CD14-positive monocyte (primary cell): ENCODE measurements around the gene HES4. TPM values are rescaled to one million over a fixed set of nuclear protein-coding genes. Genes with fewer than 3 reads are reported as not detected.

Source experiments
- DNase-seq, 3 donors: peaks; one replicate each; pipeline ENCODE4 v3.0.0-alpha.2; 2011 to 2022
- H2AFZ ChIP-seq: 2 replicates; pipeline ENCODE4 v1.6.0; 2012; ENCODE audit warnings: mild to moderate bottlenecking, low read depth, low read length, inconsistent platforms; ENCODE audit not compliant: insufficient read depth, poor library complexity, severe bottlenecking
- H3K27ac ChIP-seq, 2 donors: 1 replicate in 1 of 2; 2 replicates in 1 of 2; pipeline ENCODE4 v1.5.1; 2012 to 2013; ENCODE audit warnings: low read length in 2 of 2, control low read depth in 1 of 2, inconsistent platforms in 1 of 2, low read depth in 1 of 2, mild to moderate bottlenecking in 1 of 2
- H3K27me3 ChIP-seq, 2 donors: one replicate each; pipeline versions ENCODE4 v1.6.0 to v1.6.1; 2011 to 2013; ENCODE audit warnings: low read length in 2 of 2; ENCODE audit not compliant: control insufficient read depth in 2 of 2, insufficient read depth in 2 of 2
- H3K36me3 ChIP-seq, 2 donors: replicated peaks in 1 of 2; 1 replicate in 1 of 2; 2 replicates in 1 of 2; pipeline versions ENCODE4 v1.5.1 to v1.6.1; 2012 to 2013; ENCODE audit warnings: low read length in 2 of 2, control low read depth in 1 of 2, inconsistent platforms in 1 of 2, mild to moderate bottlenecking in 1 of 2; ENCODE audit not compliant: insufficient read depth in 2 of 2, control insufficient read depth in 1 of 2
- H3K4me1 ChIP-seq, 2 donors: 1 replicate in 1 of 2; 2 replicates in 1 of 2; pipeline versions ENCODE4 v1.5.1 to v1.6.1; 2012 to 2013; ENCODE audit warnings: low read length in 2 of 2, control low read depth in 1 of 2, inconsistent platforms in 1 of 2, mild to moderate bottlenecking in 1 of 2, moderate library complexity in 1 of 2; ENCODE audit not compliant: insufficient read depth in 2 of 2, control insufficient read depth in 1 of 2
- H3K4me2 ChIP-seq: replicated peaks from 2 replicates; pipeline ENCODE3; 2012; ENCODE audit warnings: low read length, moderate library complexity, mild to moderate bottlenecking; ENCODE audit not compliant: poor library complexity, severe bottlenecking; ENCODE audit errors: extremely low read depth
- H3K4me3 ChIP-seq, 3 experiments: fragments of 200-600 bp in 1 of 3; sonication (generic) in 1 of 3; replicated peaks in 1 of 3; 1 replicate in 2 of 3; 2 replicates in 1 of 3; pipeline ENCODE4 v1.5.1; 2011 to 2013; ENCODE audit warnings: low read length in 3 of 3, mild to moderate bottlenecking in 3 of 3, control low read depth in 2 of 3, low read depth in 2 of 3, inconsistent platforms in 1 of 3, moderate library complexity in 1 of 3
- H3K79me2 ChIP-seq: 2 replicates; pipeline ENCODE4 v1.6.0; 2012; ENCODE audit warnings: mild to moderate bottlenecking, control low read depth, inconsistent platforms, low read length, moderate library complexity; ENCODE audit not compliant: insufficient read depth
- H3K9ac ChIP-seq: 2 replicates; pipeline ENCODE4 v1.6.0; 2017; ENCODE audit warnings: low read length, mild to moderate bottlenecking; ENCODE audit not compliant: insufficient read depth, poor library complexity, severe bottlenecking
- H3K9me3 ChIP-seq, 2 donors: replicated peaks in 1 of 2; 1 replicate in 1 of 2; 2 replicates in 1 of 2; pipeline versions ENCODE4 v1.5.1 to v1.6.1; 2012 to 2013; ENCODE audit warnings: low read length in 2 of 2, control low read depth in 1 of 2; ENCODE audit not compliant: control insufficient read depth in 1 of 2, insufficient read depth in 1 of 2
- H4K20me1 ChIP-seq: 2 replicates; pipeline ENCODE4 v1.6.0; 2012; ENCODE audit warnings: mild to moderate bottlenecking, low read length, control low read depth, moderate library complexity; ENCODE audit not compliant: insufficient read depth
- H3K27ac Mint-ChIP-seq, 7 donors: one replicate each; pipeline ENCODE4 v1.8.0; 2020; ENCODE audit warnings: mild to moderate bottlenecking in 7 of 7, mixed read lengths in 7 of 7, moderate library complexity in 6 of 7, inconsistent platforms in 2 of 7
- H3K27me3 Mint-ChIP-seq, 3 donors: one replicate each; pipeline ENCODE4 v1.8.0; 2021 to 2022; ENCODE audit warnings: low read depth in 3 of 3, mild to moderate bottlenecking in 3 of 3, mixed read lengths in 3 of 3, moderate library complexity in 3 of 3, inconsistent platforms in 1 of 3
- H3K36me3 Mint-ChIP-seq, 2 donors: one replicate each; pipeline ENCODE4 v1.8.0; 2020; ENCODE audit warnings: mixed read lengths in 2 of 2, inconsistent platforms in 1 of 2, mild to moderate bottlenecking in 1 of 2
- H3K4me1 Mint-ChIP-seq: one replicate; pipeline ENCODE4 v1.8.0; 2020; ENCODE audit warnings: mild to moderate bottlenecking, mixed read lengths
- H3K4me3 Mint-ChIP-seq, 2 donors: one replicate each; pipeline ENCODE4 v1.8.0; 2020; ENCODE audit warnings: mild to moderate bottlenecking in 2 of 2, mixed read lengths in 2 of 2, moderate library complexity in 1 of 2
- H3K9me3 Mint-ChIP-seq, 7 donors: one replicate each; pipeline ENCODE4 v1.8.0; 2020 to 2022; ENCODE audit warnings: mixed read lengths in 7 of 7, mild to moderate bottlenecking in 6 of 7, moderate library complexity in 6 of 7, inconsistent platforms in 2 of 7
- WGBS: methylation state at CpG from one replicate; pipeline ENCODE4 v1.1.5; 2013; ENCODE audit warnings: missing lambda C conversion rate; ENCODE audit not compliant: insufficient coverage; 5-methylcytosine and 5-hydroxymethylcytosine counted together
- intact Hi-C, 2 donors: fragments of 100-400 bp; cut with micrococcal nuclease; formaldehyde crosslinking; loops; one replicate each; pipeline versions ENCODE4 v1.15.0 to v1.15.1; 2023
- polyA plus RNA-seq, 3 donors: library from polyadenylated mRNA; depleted of rRNA in 1 of 3; unstranded in 2 of 3; stranded (reverse) in 1 of 3; fragments of 300-500 nt in 2 of 3; fragments of >200 nt in 1 of 3; fragmentation: Illumina TruSeq in 2 of 3; gene quantifications; 1 replicate in 2 of 3; 2 replicates in 1 of 3; pipeline ENCODE4 v1.2.3, GENCODE V29; 2012 to 2021
- TF ChIP-seq, protein P1 (sequence below): fragments of 200-600 bp; IDR thresholded peaks from one replicate; pipeline ENCODE4 v1.8.0; 2022; ENCODE audit warnings: antibody characterized with exemption, mild to moderate bottlenecking

The HES4 gene
- polyA plus RNA-seq, 3 donors, result 1.4 to 26.8 (median 2.0) TPM

DNA sequence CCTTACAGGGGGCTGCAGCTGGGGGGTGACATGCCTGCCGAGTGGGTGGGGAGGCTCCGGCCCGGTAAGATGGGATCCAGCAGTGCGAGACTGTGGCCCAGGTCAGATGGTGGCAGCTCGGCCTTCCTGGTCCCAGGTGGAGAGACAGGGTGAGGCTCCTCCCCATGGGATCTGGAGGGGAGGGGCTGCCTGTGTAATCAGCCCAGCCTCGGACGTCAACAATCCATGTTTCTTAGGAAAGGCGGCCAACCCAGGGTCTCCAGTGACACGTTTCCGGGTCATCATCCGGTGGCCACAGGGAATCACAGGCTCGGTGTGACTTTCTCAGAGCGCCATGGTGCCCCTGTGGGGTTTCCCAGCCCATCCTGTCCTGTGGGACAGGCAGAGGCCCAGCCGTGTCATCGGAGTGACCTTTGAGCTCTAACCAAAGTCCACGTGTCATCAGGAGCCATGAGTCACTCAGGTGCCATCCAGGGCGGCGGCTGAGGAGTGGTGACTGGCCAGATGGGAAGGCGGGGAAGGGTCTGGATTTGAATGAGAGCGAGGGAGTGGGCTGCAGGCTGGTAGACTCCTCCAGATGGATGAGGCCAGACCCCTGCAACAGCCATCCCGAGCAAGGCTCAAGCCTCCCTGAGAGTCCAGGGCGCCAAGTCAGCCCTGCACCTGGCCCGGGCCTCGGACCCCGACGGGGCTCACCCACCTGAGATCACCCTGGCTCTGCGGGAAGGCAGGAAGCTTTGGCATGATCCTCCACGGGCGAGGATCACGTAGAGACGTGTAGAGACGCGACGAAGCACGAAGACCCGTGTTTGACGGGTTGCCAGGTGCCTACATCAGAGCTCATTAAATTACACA is 6.6 kb upstream of the HES4 start:
- Mint-ChIP-seq H3K27ac (peak overlapping the region in 2 of 7 donors; percentile 50 to 59), H3K4me1 (peaks cover 14% of the 10 kb centered on the region), H3K36me3 (peaks cover 0 to 2% of the 10 kb centered on the region in 2 donors), H3K27me3 (peaks cover 48 to 80% (median 60%) of the 10 kb centered on the region in 3 donors), H3K9me3 (peaks cover 0 to 16% (median 2%) of the 10 kb centered on the region in 7 donors), H3K4me3 (no peak overlapping the region)
- no peaks in the 10 kb centered on the region for H3K9me3 ChIP-seq
- TF ChIP-seq, protein P1, sequence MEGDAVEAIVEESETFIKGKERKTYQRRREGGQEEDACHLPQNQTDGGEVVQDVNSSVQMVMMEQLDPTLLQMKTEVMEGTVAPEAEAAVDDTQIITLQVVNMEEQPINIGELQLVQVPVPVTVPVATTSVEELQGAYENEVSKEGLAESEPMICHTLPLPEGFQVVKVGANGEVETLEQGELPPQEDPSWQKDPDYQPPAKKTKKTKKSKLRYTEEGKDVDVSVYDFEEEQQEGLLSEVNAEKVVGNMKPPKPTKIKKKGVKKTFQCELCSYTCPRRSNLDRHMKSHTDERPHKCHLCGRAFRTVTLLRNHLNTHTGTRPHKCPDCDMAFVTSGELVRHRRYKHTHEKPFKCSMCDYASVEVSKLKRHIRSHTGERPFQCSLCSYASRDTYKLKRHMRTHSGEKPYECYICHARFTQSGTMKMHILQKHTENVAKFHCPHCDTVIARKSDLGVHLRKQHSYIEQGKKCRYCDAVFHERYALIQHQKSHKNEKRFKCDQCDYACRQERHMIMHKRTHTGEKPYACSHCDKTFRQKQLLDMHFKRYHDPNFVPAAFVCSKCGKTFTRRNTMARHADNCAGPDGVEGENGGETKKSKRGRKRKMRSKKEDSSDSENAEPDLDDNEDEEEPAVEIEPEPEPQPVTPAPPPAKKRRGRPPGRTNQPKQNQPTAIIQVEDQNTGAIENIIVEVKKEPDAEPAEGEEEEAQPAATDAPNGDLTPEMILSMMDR, result no peak
- 95% methylated on average over 37 of the region's 37 CpGs for WGBS
- intact Hi-C loops, result no loop called here
- no peak overlapping the region for H3K4me2 ChIP-seq
- H3K4me3 ChIP-seq, result no peak overlapping the region
- no peaks in the 10 kb centered on the region for H3K36me3 ChIP-seq
- H3K9ac ChIP-seq, result no peak overlapping the region
- no peak overlapping the region for H3K27ac ChIP-seq
- peaks cover 0 to 5% of the 10 kb centered on the region in 2 donors for H3K4me1 ChIP-seq
- no peaks in the 10 kb centered on the region for H4K20me1 ChIP-seq
- H3K79me2 ChIP-seq, result no peaks in the 10 kb centered on the region
- peaks cover 8 to 41% of the 10 kb centered on the region in 2 donors for H3K27me3 ChIP-seq
- DNase-seq, result peak in 1 of 3 donors; percentile 32
- H2AFZ ChIP-seq, result no peak overlapping the region

DNA sequence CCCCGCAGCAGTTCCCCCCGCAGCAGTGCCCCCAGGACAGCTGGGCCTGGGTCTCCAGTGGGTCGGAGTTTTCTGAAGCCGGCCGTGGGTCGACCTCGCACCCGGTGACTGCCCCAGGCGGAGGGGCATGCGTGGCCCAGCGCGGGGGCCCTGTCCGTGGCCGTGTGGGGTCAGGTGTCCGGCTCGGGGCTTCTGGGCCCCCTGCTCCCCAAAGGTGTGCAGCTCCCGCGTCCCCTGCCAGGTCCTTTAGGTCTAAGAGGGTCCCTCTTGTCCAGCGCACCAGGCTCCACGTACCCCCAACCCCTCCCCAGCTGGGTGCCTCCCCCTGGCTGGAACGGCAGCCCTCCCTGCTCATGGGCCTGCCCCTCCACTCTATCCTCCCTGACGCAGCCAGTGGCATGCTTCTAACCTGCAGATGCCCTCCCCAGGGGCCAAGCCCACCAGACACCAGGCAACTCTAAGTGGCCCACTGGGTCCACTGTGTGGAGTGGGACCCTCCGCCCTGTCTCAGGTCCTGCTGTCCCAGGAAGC is 5.9 kb upstream of the HES4 start:
- H3K9me3 ChIP-seq, result peaks cover 0 to 5% of the 10 kb centered on the region in 2 donors
- H3K4me3 Mint-ChIP-seq, result no peak overlapping the region
- no peaks in the 10 kb centered on the region for H3K36me3 ChIP-seq
- H3K9ac ChIP-seq, result no peak overlapping the region
- peaks cover 0 to 2% of the 10 kb centered on the region in 2 donors for H3K36me3 Mint-ChIP-seq
- H3K4me1 ChIP-seq, result peaks cover 6 to 12% of the 10 kb centered on the region in 2 donors
- H3K27ac Mint-ChIP-seq, result no peak overlapping the region
- H3K27me3 ChIP-seq, result peaks cover 12 to 48% of the 10 kb centered on the region in 2 donors
- H3K4me2 ChIP-seq, result no peak overlapping the region
- peaks cover 18% of the 10 kb centered on the region for H3K4me1 Mint-ChIP-seq
- H4K20me1 ChIP-seq, result no peaks in the 10 kb centered on the region
- H3K9me3 Mint-ChIP-seq, result peaks cover 2 to 20% (median 3%) of the 10 kb centered on the region in 7 donors
- H2AFZ ChIP-seq, result no peak overlapping the region
- H3K79me2 ChIP-seq, result no peaks in the 10 kb centered on the region
- 80% methylated on average over 14 of the region's 23 CpGs for WGBS
- H3K27me3 Mint-ChIP-seq, result peaks cover 52 to 83% (median 65%) of the 10 kb centered on the region in 3 donors
- H3K4me3 ChIP-seq, result no peak overlapping the region
- TF ChIP-seq, protein P1, result no peak
- H3K27ac ChIP-seq, result no peak overlapping the region
- intact Hi-C loops, result no loop called here
- DNase-seq, result no peak
